Right atrium auricular region (tissue), 2 donors: ENCODE measurements around the gene CHTF18. TPM values are rescaled to one million over a fixed set of nuclear protein-coding genes. Genes with fewer than 3 reads are reported as not detected.

ENCODE experiments used
- DNase-seq: peaks from one replicate; pipeline ENCODE4 v3.0.0-alpha.2; 2019; ENCODE audit warnings: low spot score
- H3K27ac ChIP-seq, 2 donors: fragments of 200-600 bp; sonication (generic); 1 replicate in 1 of 2; 2 replicates in 1 of 2; pipeline ENCODE4 v1.5.1; 2016 to 2019
- H3K27me3 ChIP-seq, 2 donors: fragments of 200-600 bp; sonication (generic); one replicate each; pipeline versions ENCODE4 v1.5.1 to v1.6.0; 2017 to 2019
- H3K36me3 ChIP-seq: fragments of 200-600 bp; sonication (generic); one replicate; pipeline ENCODE4 v1.5.1; 2016
- H3K4me1 ChIP-seq, 2 donors: fragments of 200-600 bp; sonication (generic); one replicate each; pipeline versions ENCODE4 v1.5.1 to v1.6.0; 2017 to 2019
- H3K4me3 ChIP-seq, 2 donors: fragments of 200-600 bp; sonication (generic); 1 replicate in 1 of 2; 2 replicates in 1 of 2; pipeline ENCODE4 v1.5.1; 2017 to 2019; ENCODE audit warnings: mild to moderate bottlenecking in 1 of 2, moderate library complexity in 1 of 2
- H3K9me3 ChIP-seq, 2 donors: fragments of 200-600 bp; sonication (generic); one replicate each; pipeline ENCODE4 v1.5.1; 2019
- CTCF ChIP-seq, 2 donors: fragments of 200-600 bp; sonication (generic); IDR thresholded peaks; one replicate each; pipeline ENCODE4 v1.5.1; 2019; ENCODE audit warnings: antibody characterized with exemption in 2 of 2
- total RNA-seq, 2 donors: library from RNA; depleted of rRNA; stranded (reverse); fragments of >200 nt; gene quantifications; one replicate each; pipeline ENCODE4 v1.1.0, GENCODE V29; 2016

The CHTF18 gene
- total RNA-seq, 2 donors from 2014 or later = 1.8 to 2.3 TPM

GRCh38 chr16:759110-759910 is 29.1 kb upstream of the CHTF18 start:
- no peak for TF ChIP-seq CTCF (IDR thresholded peaks at IDR 0.05)
- Histone ChIP-seq H3K9me3 (no peaks in the 10 kb centered on the region), H3K27ac (no peak overlapping the region), H3K36me3 (no peaks in the 10 kb centered on the region), H3K4me1 (no peaks in the 10 kb centered on the region), H3K27me3 (no peaks in the 10 kb centered on the region), H3K4me3 (no peak overlapping the region)
- no peak for DNase-seq

- Histone ChIP-seq H3K4me1 (no peaks in the 10 kb centered on the region), H3K36me3 (no peaks in the 10 kb centered on the region), H3K9me3 (no peaks in the 10 kb centered on the region), H3K27me3 (no peaks in the 10 kb centered on the region), H3K27ac (no peak overlapping the region), H3K4me3 (no peak overlapping the region)
- no peak for TF ChIP-seq CTCF (IDR thresholded peaks at IDR 0.05)
- no peak for DNase-seq
These were observed 28.4 kb upstream of the CHTF18 start for GRCh38 chr16:760065-760464.

- Histone ChIP-seq H3K36me3 (no peaks in the 10 kb centered on the region), H3K27me3 (no peaks in the 10 kb centered on the region), H3K4me3 (no peak within 1 kb of the TSS), H3K9me3 (no peaks in the 10 kb centered on the region), H3K4me1 (no peaks in the 10 kb centered on the region), H3K27ac (no peak within 1 kb of the TSS)
- DNase-seq = no peak
- TF ChIP-seq CTCF (IDR thresholded peaks at IDR 0.05) = no peak
These were observed 27.7 kb upstream of the CHTF18 start, which contains the start of gene MSLN for GRCh38 chr16:760545-761343. MSLN (plus strand) TSS chr16:760734; CDS start chr16:762681, 1,947 bp downstream.

- H3K36me3 ChIP-seq = no peaks in the 10 kb centered on the region
- no peaks in the 10 kb centered on the region for H3K4me1 ChIP-seq
- no peak for TF ChIP-seq CTCF (IDR thresholded peaks at IDR 0.05)
- no peaks in the 10 kb centered on the region for H3K27me3 ChIP-seq
- no peak overlapping the region for H3K4me3 ChIP-seq
- H3K9me3 ChIP-seq = no peaks in the 10 kb centered on the region
- no peak overlapping the region for H3K27ac ChIP-seq
- no peak for DNase-seq
These were observed 26.6 kb upstream of the CHTF18 start for GRCh38 chr16:761625-762513.

GRCh38 chr16:762595-763268 is 25.7 kb upstream of the CHTF18 start:
- Histone ChIP-seq H3K27ac (no peak overlapping the region), H3K4me1 (no peaks in the 10 kb centered on the region), H3K36me3 (no peaks in the 10 kb centered on the region), H3K27me3 (no peaks in the 10 kb centered on the region), H3K4me3 (no peak overlapping the region), H3K9me3 (no peaks in the 10 kb centered on the region)
- no peak for DNase-seq
- TF ChIP-seq CTCF (IDR thresholded peaks at IDR 0.05) = no peak
